LNCaP clone FGC (cell line): ENCODE data around the gene TIGAR.

Experiments
- DNase-seq: peaks from one replicate; pipeline ENCODE4 v3.0.0-alpha.2; 2011; ENCODE audit warnings: low read depth
- H3K4me3 ChIP-seq: 2 replicates; pipeline ENCODE4 v1.5.1; 2011; ENCODE audit warnings: mild to moderate bottlenecking, low read depth, low read length, control low read depth
- CTCF ChIP-seq: IDR thresholded peaks from 2 replicates; pipeline ENCODE4 v1.5.1; 2012; ENCODE audit warnings: mild to moderate bottlenecking; ENCODE audit not compliant: control insufficient read depth, insufficient read depth; ENCODE audit errors: extremely low read depth

The TIGAR gene

GRCh38 chr12:4375449-4375848 lies 54.4 kb downstream of the TIGAR start:
- DNase-seq = no peak
- TF ChIP-seq CTCF = no peak
- H3K4me3 ChIP-seq = no peak overlapping the region

- TF ChIP-seq CTCF = no peak
- H3K4me3 ChIP-seq = no peak overlapping the region
- DNase-seq = no peak
Measured at GRCh38 chr12:4378772-4379171, 57.8 kb downstream of the TIGAR start.

GRCh38 chr12:4379405-4379804 lies 58.4 kb downstream of the TIGAR start, which contains the start of gene FGF23:
FGF23 (minus strand) TSS chr12:4379712; CDS start chr12:4379582, 130 bp downstream.
- no peak within 1 kb of the TSS for H3K4me3 ChIP-seq
- no peak for DNase-seq
- TF ChIP-seq CTCF = no peak

- no peak for DNase-seq
- TF ChIP-seq CTCF = no peak
- H3K4me3 ChIP-seq = no peak overlapping the region
Measured at GRCh38 chr12:4380332-4380731, 59.3 kb downstream of the TIGAR start.

GRCh38 chr12:4383304-4383865 lies 62.4 kb downstream of the TIGAR start:
- no peak for DNase-seq
- peak; percentile 39 for TF ChIP-seq CTCF
- no peak overlapping the region for H3K4me3 ChIP-seq

- TF ChIP-seq CTCF = no peak
- no peak overlapping the region for H3K4me3 ChIP-seq
- DNase-seq = no peak
Measured at GRCh38 chr12:4386801-4387200, 65.8 kb downstream of the TIGAR start.

GRCh38 chr12:4387607-4388006 lies 66.6 kb downstream of the TIGAR start:
- H3K4me3 ChIP-seq = no peak overlapping the region
- DNase-seq = no peak
- no peak for TF ChIP-seq CTCF
